NB4 (cell line): ENCODE data around the gene TEAD1.

Experiments
- MYC ChIP-seq: IDR thresholded peaks from 2 replicates; pipeline ENCODE4 v1.6.1; 2011; ENCODE audit warnings: low read depth, low read length
- POLR2A ChIP-seq: IDR thresholded peaks from 2 replicates; pipeline ENCODE4 v1.6.1; 2011; ENCODE audit warnings: mild to moderate bottlenecking; ENCODE audit not compliant: insufficient read length; ENCODE audit errors: extremely low read depth
- TF ChIP-seq, protein P1 (sequence below): IDR thresholded peaks from one replicate; pipeline ENCODE4 v1.5.1; 2012; ENCODE audit warnings: low read depth, low read length
- TF ChIP-seq, protein P2 (sequence below): IDR thresholded peaks from 2 replicates; pipeline ENCODE4 v1.6.1; 2011; ENCODE audit warnings: low read depth, low read length

DNA sequence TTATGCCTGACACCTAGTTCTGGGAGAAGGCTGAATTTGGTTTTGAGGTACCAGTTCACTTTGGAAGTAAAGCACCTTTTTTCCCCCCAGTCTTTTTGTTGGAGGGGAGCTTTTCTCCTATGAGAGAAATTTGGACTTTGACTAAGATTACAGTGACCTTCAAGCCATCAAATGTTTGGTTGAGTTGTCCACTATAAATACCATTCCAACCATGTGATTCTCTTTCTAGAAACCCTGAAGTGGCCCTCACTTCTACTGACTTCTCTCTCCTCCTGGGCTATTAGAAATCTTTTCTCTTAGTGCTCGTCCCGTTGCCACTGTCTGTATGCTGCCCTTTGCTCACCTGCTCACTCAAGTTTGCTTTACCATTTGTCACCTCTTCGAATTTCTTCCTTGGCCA, 82.6 kb downstream of the TEAD1 start:
- TF ChIP-seq, protein P1, sequence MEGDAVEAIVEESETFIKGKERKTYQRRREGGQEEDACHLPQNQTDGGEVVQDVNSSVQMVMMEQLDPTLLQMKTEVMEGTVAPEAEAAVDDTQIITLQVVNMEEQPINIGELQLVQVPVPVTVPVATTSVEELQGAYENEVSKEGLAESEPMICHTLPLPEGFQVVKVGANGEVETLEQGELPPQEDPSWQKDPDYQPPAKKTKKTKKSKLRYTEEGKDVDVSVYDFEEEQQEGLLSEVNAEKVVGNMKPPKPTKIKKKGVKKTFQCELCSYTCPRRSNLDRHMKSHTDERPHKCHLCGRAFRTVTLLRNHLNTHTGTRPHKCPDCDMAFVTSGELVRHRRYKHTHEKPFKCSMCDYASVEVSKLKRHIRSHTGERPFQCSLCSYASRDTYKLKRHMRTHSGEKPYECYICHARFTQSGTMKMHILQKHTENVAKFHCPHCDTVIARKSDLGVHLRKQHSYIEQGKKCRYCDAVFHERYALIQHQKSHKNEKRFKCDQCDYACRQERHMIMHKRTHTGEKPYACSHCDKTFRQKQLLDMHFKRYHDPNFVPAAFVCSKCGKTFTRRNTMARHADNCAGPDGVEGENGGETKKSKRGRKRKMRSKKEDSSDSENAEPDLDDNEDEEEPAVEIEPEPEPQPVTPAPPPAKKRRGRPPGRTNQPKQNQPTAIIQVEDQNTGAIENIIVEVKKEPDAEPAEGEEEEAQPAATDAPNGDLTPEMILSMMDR = no peak
- TF ChIP-seq POLR2A (no peak), MYC (no peak)
- TF ChIP-seq, protein P2, sequence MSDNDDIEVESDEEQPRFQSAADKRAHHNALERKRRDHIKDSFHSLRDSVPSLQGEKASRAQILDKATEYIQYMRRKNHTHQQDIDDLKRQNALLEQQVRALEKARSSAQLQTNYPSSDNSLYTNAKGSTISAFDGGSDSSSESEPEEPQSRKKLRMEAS = no peak
